MCF 10A (cell line): ENCODE data around the gene NXPH4. TPM values are rescaled to one million over a fixed set of nuclear protein-coding genes. Genes with fewer than 3 reads are reported as not detected.

Experiments
- BruUV-seq: library from RNA; stranded (reverse); fragments of 400-500 nt; replicated peaks from 2 replicates; lab custom pipeline; 2021; lab: Mats Ljungman, UMichigan
- CTCF ChIA-PET: fragments of 300-600 bp; sonication (Branson Sonifier 250); formaldehyde crosslinking; extraction: SDS; loops from one replicate; lab custom pipeline; 2021; ENCODE audit warnings: antibody characterized with exemption, inconsistent platforms; lab: Yijun Ruan, JAX
- POLR2A ChIA-PET: fragments of 300-600, 350-650 bp; sonication (Branson Sonifier 250); formaldehyde crosslinking; extraction: SDS; loops from one replicate; lab custom pipeline; 2020; ENCODE audit warnings: antibody characterized with exemption, inconsistent platforms; lab: Yijun Ruan, JAX
- DNase-seq: peaks from one replicate; pipeline ENCODE4 v3.0.0-alpha.2; 2018; ENCODE audit not compliant: unreplicated experiment
- H3K27ac Mint-ChIP-seq: one replicate; pipeline ENCODE4 v1.8.0; 2022; ENCODE audit warnings: mild to moderate bottlenecking, low read depth, mixed read lengths; ENCODE audit not compliant: unreplicated experiment
- H3K27me3 Mint-ChIP-seq: one replicate; pipeline ENCODE4 v1.8.0; 2022; ENCODE audit warnings: mixed read lengths; ENCODE audit not compliant: insufficient read depth, unreplicated experiment
- H3K36me3 Mint-ChIP-seq: one replicate; pipeline ENCODE4 v1.8.0; 2022; ENCODE audit warnings: mild to moderate bottlenecking, moderate library complexity, mixed read lengths; ENCODE audit not compliant: insufficient read depth, unreplicated experiment
- H3K4me1 Mint-ChIP-seq: one replicate; pipeline ENCODE4 v1.8.0; 2022; ENCODE audit warnings: mixed read lengths; ENCODE audit not compliant: insufficient read depth, unreplicated experiment
- H3K4me3 Mint-ChIP-seq: one replicate; pipeline ENCODE4 v1.8.0; 2022; ENCODE audit warnings: mild to moderate bottlenecking, moderate library complexity, mixed read lengths; ENCODE audit not compliant: unreplicated experiment
- H3K9me3 Mint-ChIP-seq: one replicate; pipeline ENCODE4 v1.8.0; 2022; ENCODE audit warnings: mixed read lengths; ENCODE audit not compliant: unreplicated experiment
- intact Hi-C: fragments of 100-400 bp; cut with micrococcal nuclease; formaldehyde crosslinking; loops from 2 replicates; pipeline ENCODE4 v1.14.1; 2022
- total RNA-seq: library from RNA; stranded (reverse); gene quantifications from 2 replicates; pipeline ENCODE4 v1.2.3, GENCODE V29; 2022
- TF ChIP-seq, protein P1 (sequence below): fragments of 200-600 bp; IDR thresholded peaks from one replicate; pipeline ENCODE4 v1.8.0; 2022; ENCODE audit warnings: antibody characterized with exemption, mild to moderate bottlenecking; ENCODE audit not compliant: unreplicated experiment

The NXPH4 gene
- total RNA-seq, 1 experiment from 2014 or later, result 2.2 TPM

DNA sequence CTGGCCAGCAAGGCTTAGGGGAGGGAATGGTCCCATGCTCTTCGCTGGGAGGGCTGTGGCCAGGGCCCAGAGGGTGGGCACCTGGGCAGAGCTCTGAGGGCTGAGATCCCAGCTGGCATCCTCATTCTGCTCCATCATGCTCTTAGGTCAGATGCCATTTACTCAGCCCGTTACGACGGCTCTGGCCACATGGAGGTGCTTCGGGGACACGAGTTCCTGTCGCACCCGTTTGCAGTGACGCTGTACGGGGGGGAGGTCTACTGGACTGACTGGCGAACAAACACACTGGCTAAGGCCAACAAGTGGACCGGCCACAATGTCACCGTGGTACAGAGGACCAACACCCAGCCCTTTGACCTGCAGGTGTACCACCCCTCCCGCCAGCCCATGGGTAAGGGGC, 38.4 kb upstream of the NXPH4 start:
- POLR2A ChIA-PET, result interaction anchor here (0.7 kb wide), 1 partner anchor 9 kb away, joined by 3 read pairs; no protein-coding TSS in a partner anchor
- H3K36me3 Mint-ChIP-seq, result peaks cover 33% of the 10 kb centered on the region
- H3K9me3 Mint-ChIP-seq, result no peaks in the 10 kb centered on the region
- no TSS peak for BruUV-seq
- peaks cover 37% of the 10 kb centered on the region for H3K4me1 Mint-ChIP-seq
- TF ChIP-seq, protein P1, sequence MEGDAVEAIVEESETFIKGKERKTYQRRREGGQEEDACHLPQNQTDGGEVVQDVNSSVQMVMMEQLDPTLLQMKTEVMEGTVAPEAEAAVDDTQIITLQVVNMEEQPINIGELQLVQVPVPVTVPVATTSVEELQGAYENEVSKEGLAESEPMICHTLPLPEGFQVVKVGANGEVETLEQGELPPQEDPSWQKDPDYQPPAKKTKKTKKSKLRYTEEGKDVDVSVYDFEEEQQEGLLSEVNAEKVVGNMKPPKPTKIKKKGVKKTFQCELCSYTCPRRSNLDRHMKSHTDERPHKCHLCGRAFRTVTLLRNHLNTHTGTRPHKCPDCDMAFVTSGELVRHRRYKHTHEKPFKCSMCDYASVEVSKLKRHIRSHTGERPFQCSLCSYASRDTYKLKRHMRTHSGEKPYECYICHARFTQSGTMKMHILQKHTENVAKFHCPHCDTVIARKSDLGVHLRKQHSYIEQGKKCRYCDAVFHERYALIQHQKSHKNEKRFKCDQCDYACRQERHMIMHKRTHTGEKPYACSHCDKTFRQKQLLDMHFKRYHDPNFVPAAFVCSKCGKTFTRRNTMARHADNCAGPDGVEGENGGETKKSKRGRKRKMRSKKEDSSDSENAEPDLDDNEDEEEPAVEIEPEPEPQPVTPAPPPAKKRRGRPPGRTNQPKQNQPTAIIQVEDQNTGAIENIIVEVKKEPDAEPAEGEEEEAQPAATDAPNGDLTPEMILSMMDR, result no peak
- no peak overlapping the region for H3K4me3 Mint-ChIP-seq
- CTCF ChIA-PET, result interaction anchor here (1.0 to 15.4 kb wide), 2 partner anchors 54 to 66 kb away, joined by 5 to 530 read pairs; partner anchors contain the start of gene LRP1
- H3K27ac Mint-ChIP-seq, result peak overlapping the region; percentile 35
- intact Hi-C loops, result no loop called here
- no peaks in the 10 kb centered on the region for H3K27me3 Mint-ChIP-seq
- no peak for DNase-seq

DNA sequence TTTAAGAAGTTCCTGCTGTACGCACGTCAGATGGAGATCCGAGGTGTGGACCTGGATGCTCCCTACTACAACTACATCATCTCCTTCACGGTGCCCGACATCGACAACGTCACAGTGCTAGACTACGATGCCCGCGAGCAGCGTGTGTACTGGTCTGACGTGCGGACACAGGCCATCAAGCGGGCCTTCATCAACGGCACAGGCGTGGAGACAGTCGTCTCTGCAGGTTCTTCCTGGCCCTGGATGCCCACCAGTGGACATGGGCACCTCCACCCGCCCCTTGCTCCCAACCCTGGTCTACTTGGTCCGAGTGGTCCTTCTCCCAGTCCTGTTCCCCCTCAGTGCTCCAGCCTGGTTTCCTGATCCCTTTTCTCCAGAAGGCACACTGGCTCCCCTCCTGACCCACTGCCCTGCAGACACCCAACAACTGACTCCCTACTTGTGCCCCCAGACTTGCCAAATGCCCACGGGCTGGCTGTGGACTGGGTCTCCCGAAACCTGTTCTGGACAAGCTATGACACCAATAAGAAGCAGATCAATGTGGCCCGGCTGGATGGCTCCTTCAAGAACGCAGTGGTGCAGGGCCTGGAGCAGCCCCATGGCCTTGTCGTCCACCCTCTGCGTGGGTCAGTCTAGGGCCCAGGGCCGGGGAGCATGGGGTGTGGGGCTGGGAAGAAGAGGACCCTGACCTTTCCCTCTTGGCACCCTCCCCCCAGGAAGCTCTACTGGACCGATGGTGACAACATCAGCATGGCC, 37.1 kb upstream of the NXPH4 start:
- H3K4me3 Mint-ChIP-seq, result no peak overlapping the region
- H3K9me3 Mint-ChIP-seq, result no peaks in the 10 kb centered on the region
- no TSS peak for BruUV-seq
- intact Hi-C loops, result no loop called here
- peaks cover 30% of the 10 kb centered on the region for H3K36me3 Mint-ChIP-seq
- ChIA-PET POLR2A (interaction anchor here (0.8 to 1.4 kb wide), 3 partner anchors 55 to 84 kb away, joined by 3 to 4 read pairs (median 3); no protein-coding TSS in a partner anchor), CTCF (interaction anchor here (0.6 to 15.4 kb wide), 4 partner anchors 42 to 110 kb away, joined by 3 to 530 read pairs (median 24); partner anchors contain the start of genes LRP1 and STAT6)
- DNase-seq, result no peak
- TF ChIP-seq, protein P1, result no peak
- H3K4me1 Mint-ChIP-seq, result peaks cover 32% of the 10 kb centered on the region
- no peaks in the 10 kb centered on the region for H3K27me3 Mint-ChIP-seq
- H3K27ac Mint-ChIP-seq, result peak overlapping the region; percentile 19

DNA sequence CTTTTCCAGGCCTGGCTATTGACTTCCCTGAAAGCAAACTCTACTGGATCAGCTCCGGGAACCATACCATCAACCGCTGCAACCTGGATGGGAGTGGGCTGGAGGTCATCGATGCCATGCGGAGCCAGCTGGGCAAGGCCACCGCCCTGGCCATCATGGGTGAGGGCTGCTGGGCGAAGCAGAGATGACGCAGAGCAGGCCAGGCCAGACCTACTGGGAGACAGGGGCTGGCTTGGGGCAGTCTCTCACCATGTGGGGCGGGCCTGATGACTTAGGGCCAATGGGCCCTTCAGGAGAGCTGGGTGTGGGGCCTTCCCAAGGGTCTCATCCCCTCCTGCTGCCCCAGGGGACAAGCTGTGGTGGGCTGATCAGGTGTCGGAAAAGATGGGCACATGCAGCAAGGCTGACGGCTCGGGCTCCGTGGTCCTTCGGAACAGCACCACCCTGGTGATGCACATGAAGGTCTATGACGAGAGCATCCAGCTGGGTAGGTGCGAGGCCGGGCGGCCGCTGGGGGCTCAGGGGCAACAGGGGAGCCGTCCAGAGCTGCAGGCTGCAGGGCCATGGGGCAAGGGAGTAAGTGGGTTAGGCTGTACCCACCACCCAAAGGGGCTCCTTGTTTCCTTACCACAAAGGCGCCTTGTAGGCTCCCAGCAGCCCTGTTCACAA, 36.1 kb upstream of the NXPH4 start:
- H3K27me3 Mint-ChIP-seq, result no peaks in the 10 kb centered on the region
- peaks cover 22% of the 10 kb centered on the region for H3K4me1 Mint-ChIP-seq
- H3K27ac Mint-ChIP-seq, result peak overlapping the region; percentile 19
- H3K36me3 Mint-ChIP-seq, result peaks cover 30% of the 10 kb centered on the region
- intact Hi-C loops, result no loop called here
- TF ChIP-seq, protein P1, result no peak
- CTCF ChIA-PET, result interaction anchor here (0.7 to 15.4 kb wide), 10 partner anchors 8 to 496 kb away, joined by 3 to 530 read pairs (median 6); partner anchors contain the start of genes LRP1 and STAT6
- no TSS peak for BruUV-seq
- H3K4me3 Mint-ChIP-seq, result no peak overlapping the region
- no peaks in the 10 kb centered on the region for H3K9me3 Mint-ChIP-seq
- no peak for DNase-seq
- POLR2A ChIA-PET, result interaction anchor here (0.8 to 3.5 kb wide), 8 partner anchors 54 to 111 kb away, joined by 3 to 24 read pairs (median 4); partner anchors contain the start of genes LRP1, NEMP1 and STAT6
